GM23248 (cell line): ENCODE measurements around the gene KSR2.

Experiments
- EZH2 ChIP-seq: fragments of 200-600 bp; sonication (generic); IDR thresholded peaks from 2 replicates; pipeline ENCODE4 v1.6.1; 2018; ENCODE audit warnings: antibody characterized with exemption, mild to moderate bottlenecking; ENCODE audit not compliant: insufficient read depth, poor library complexity, severe bottlenecking
- EZH2phosphoT487 ChIP-seq: fragments of 200-600 bp; sonication (generic); IDR thresholded peaks from 2 replicates; pipeline ENCODE4 v1.6.1; 2018; ENCODE audit warnings: antibody characterized with exemption, moderate library complexity, mild to moderate bottlenecking, low read depth; ENCODE audit not compliant: insufficient read depth

DNA sequence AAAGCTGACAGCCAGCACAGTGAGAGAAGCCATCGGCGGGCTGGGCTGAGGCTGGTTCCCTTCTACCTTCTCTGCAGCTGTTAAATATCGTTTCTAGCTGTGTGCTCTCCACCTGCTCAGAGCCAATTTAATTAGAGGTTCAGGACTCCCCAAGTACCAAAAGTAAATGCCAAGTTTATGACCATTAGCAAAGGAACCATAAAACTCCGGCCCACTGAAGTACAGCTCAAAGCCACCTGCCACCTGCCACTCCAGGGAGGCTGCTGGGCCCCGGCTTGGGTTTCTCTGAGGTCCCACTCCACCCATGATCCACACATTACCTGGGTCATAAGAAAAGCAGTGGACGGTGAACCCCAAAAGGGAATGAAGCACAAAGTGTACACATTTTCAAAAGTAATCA is 272.8 kb downstream of the KSR2 start:
- TF ChIP-seq EZH2phosphoT487 (no peak), EZH2 (no peak)
